Measurements from ENCODE around the gene RPS29.

DNA sequence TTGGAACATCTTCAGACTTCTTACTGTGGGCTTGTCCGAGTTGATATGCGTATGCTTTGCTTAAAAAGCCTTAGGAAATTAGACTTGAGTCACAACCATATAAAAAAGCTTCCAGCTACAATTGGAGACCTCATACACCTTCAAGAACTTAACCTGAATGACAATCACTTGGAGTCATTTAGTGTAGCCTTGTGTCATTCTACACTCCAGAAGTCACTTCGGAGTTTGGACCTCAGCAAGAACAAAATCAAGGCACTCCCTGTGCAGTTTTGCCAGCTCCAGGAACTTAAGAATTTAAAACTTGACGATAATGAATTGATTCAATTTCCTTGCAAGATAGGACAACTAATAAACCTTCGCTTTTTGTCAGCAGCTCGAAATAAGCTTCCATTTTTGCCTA is 21.4 kb upstream of the RPS29 start:
- TF ChIP-seq YY1 (IDR thresholded peaks at IDR 0.05; ENCODE audit: insufficient read depth, insufficient read length): no peak
- no peak for TF ChIP-seq SUZ12 (IDR thresholded peaks at IDR 0.05; ENCODE audit: extremely low read depth, insufficient read depth, insufficient read length)
- TF ChIP-seq ZNF274 (IDR thresholded peaks at IDR 0.05; ENCODE audit: low read depth, low read length): no peak
